ENCODE results near the gene BICD2. TPM values are rescaled to one million over a fixed set of nuclear protein-coding genes. Genes with fewer than 3 reads are reported as not detected.

BICD2 gene
- total and polyA plus RNA-seq, 2 of the 8 experiments (the other 6 are each of a cell fraction or from before 2014, with no cell fraction given), result 6.6 to 22.8 TPM

GRCh38 chr9:92761686-92762085 is 2.9 kb downstream of the BICD2 start:
- Histone ChIP-seq H3K56ac (replicated peaks; ENCODE audit: insufficient read length, low read depth, low read length) (no peak overlapping the region), H3K23me2 (ENCODE audit: low read depth, low read length) (peaks cover 15% of the 10 kb centered on the region), H2BK15ac (ENCODE audit: low read length) (no peak overlapping the region), H3K4me2 (ENCODE audit: insufficient read depth in 1 of 2, low read depth in 2 of 2, low read length in 2 of 2) (no peak overlapping the region; a peak in 1 of 4 replicates), H2BK5ac (ENCODE audit: low read depth, low read length) (no peak overlapping the region; the same call in 1 of the 2 replicates), H3K23ac (ENCODE audit: insufficient read length) (no peak overlapping the region), H3K14ac (ENCODE audit: insufficient read length) (no peak overlapping the region), H2BK120ac (replicated peaks; ENCODE audit: low read depth, low read length) (no peak overlapping the region), H2AK5ac (ENCODE audit: low read depth, low read length) (peak overlapping the region; percentile 86; the same call in 1 of the 2 replicates), H3K9ac (replicated peaks in 1 of 4; ENCODE audit: extremely low read depth in 1 of 4, low read depth in 3 of 4, low read length in 3 of 4) (no peak overlapping the region), H2AFZ (ENCODE audit: low read length) (no peak overlapping the region), H3K79me2 (ENCODE audit: control insufficient read depth in 1 of 2, insufficient read depth in 2 of 2, low read length in 2 of 2) (peaks cover 26 to 66% of the 10 kb centered on the region in 2 experiments), H3K4ac (replicated peaks; ENCODE audit: insufficient read length, low read depth, low read length) (no peak overlapping the region), H4K20me1 (replicated peaks in 1 of 2; ENCODE audit: control insufficient read depth in 1 of 2, insufficient read depth in 2 of 2, low read length in 2 of 2) (peaks cover 22 to 37% of the 10 kb centered on the region in 2 experiments), H3K4me1 (replicated peaks in 1 of 4; ENCODE audit: control insufficient read depth in 3 of 4, insufficient read depth in 4 of 4, low read length in 3 of 4) (peaks cover 4 to 25% (median 9%) of the 10 kb centered on the region in 4 experiments; a peak in 6 of 7 replicates), H3K27me3 (replicated peaks in 1 of 4; ENCODE audit: control insufficient read depth in 3 of 4, extremely low read depth in 1 of 4, insufficient read depth in 3 of 4, low read length in 3 of 4) (no peaks in the 10 kb centered on the region), H3K18ac (ENCODE audit: extremely low read depth, low read length) (no peak overlapping the region), H3K4me3 (ENCODE audit: extremely low read depth in 1 of 4, insufficient read depth in 2 of 4, low read depth in 3 of 4, low read length in 4 of 4) (no peak overlapping the region), H4K8ac (ENCODE audit: extremely low read depth, insufficient read depth, low read length) (no peak overlapping the region), H4K5ac (ENCODE audit: insufficient read length, low read depth, low read length) (no peak overlapping the region), H3K27ac (ENCODE audit: low read depth, low read length) (no peak overlapping the region), H2BK12ac (ENCODE audit: low read depth, low read length) (peak overlapping the region; percentile 71; the same call in 1 of the 2 replicates), H3K36me3 (ENCODE audit: control insufficient read depth in 2 of 4, insufficient read depth in 4 of 4, low read length in 3 of 4) (no peaks in the 10 kb centered on the region), H4K91ac (replicated peaks; ENCODE audit: insufficient read length, low read length) (no peak overlapping the region), H2BK20ac (ENCODE audit: low read length) (no peak overlapping the region), H3K79me1 (ENCODE audit: low read depth, low read length) (peaks cover 40% of the 10 kb centered on the region), H3K9me3 (ENCODE audit: insufficient read depth in 2 of 2, low read depth in 1 of 2, low read length in 1 of 2) (no peaks in the 10 kb centered on the region)
- ChIA-PET POLR2A (ENCODE audit: partially characterized antibody) (no interaction called here), CTCF (ENCODE audit: partially characterized antibody) (interaction anchor here (0.5 to 3.4 kb wide), 5 partner anchors 25 to 158 kb away, joined by 3 to 14 read pairs (median 4); no protein-coding TSS in a partner anchor)
- FAIRE-seq (no peak), DNase-seq (ENCODE audit: low read depth in 1 of 2, low spot score in 2 of 2) (no peak)
- TF ChIP-seq RFX5 (IDR thresholded peaks at IDR 0.05; ENCODE audit: borderline replicate concordance, low read depth, low read length), result no peak
- TF ChIP-seq CREB1 (IDR thresholded peaks at IDR 0.05), result no peak
- no peak for TF ChIP-seq KDM1A (IDR thresholded peaks at IDR 0.05; ENCODE audit: borderline replicate concordance, low read length)
- no peak for TF ChIP-seq TAF7 (optimal IDR thresholded peaks at IDR 0.05; ENCODE audit: borderline replicate concordance, low read depth, low read length)
- 82% methylated on average over 6 of the region's 6 CpGs; no CpG with 5 or more reads in 1 of the 2 experiments for WGBS, 2 experiments (ENCODE audit: extremely low coverage in 1 of 2, insufficient coverage in 1 of 2, insufficient read length in 1 of 2, insufficient replicate concordance in 2 of 2, low coverage in 1 of 2, low lambda C conversion rate in 2 of 2, missing lambda C conversion rate in 1 of 2)

Measured in H1 (cell line).